Ishikawa (cell line): ENCODE measurements around the gene KRT31.

Source experiments
- USF1 ChIP-seq: IDR thresholded peaks from 2 replicates; pipeline ENCODE4 v1.6.1; 2012
- YY1 ChIP-seq: IDR thresholded peaks from 2 replicates; pipeline ENCODE4 v1.6.1; 2012; ENCODE audit warnings: low read depth

DNA sequence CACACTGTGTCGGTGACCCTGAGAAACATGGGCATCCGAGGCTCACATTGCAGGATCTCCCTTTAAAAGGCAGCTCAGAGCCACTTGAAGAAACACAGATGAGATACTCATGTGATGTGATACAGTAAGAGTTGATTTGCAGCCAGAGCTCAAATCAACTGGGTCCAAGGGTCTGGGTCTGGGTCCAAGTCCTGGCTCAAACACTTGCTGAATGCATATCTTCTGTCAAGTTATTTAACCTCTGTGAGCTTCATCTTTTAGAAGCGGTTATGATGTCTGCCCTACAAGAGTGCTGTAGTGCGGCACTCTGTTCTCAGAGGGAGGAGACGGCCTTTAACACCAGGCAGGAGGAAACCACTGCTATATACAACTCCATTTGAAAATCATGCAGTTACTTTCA, 37.0 kb upstream of the KRT31 start:
- no peak for TF ChIP-seq USF1
- TF ChIP-seq YY1: no peak
